ENCODE results near the gene CAMTA2. TPM values are rescaled to one million over a fixed set of nuclear protein-coding genes. Genes with fewer than 3 reads are reported as not detected.

CAMTA2 gene
- total RNA-seq, 4 donors from 2014 or later: 15.3 to 46.2 (median 22.5) TPM

DNA sequence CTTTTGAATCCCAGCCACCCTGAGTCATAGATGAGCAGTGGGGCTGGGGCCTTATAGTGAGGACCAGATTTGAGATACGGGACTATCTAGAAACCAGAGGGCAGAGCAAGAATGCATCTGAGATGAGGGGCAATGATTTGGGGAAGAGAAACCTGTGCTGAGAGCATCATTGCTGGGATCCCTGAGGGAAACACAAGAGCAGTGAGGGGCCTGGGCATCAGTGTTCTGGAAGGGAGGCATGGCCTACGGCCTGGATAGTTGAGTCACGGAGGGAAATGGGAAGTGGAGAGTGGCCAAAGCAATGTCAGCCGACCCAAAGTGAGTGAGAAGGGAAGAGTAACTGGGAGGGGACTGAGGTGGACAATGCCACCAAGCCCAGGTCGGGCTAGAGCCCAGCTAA lies 5.2 kb downstream of the CAMTA2 start:
- peaks cover 0 to 25% (median 9%) of the 10 kb centered on the region in 4 donors for H3K4me1 ChIP-seq
- H3K27me3 ChIP-seq: no peaks in the 10 kb centered on the region
- 43 to 56% methylated on average over 5 of the region's 5 CpGs for WGBS, 2 donors
- H3K27ac ChIP-seq: no peak overlapping the region
- no peak overlapping the region for H3K4me3 ChIP-seq
- TF ChIP-seq EP300 (IDR thresholded peaks at IDR 0.05): no peak
- no peak for TF ChIP-seq POLR2A (IDR thresholded peaks at IDR 0.05)
- TF ChIP-seq, protein P1, sequence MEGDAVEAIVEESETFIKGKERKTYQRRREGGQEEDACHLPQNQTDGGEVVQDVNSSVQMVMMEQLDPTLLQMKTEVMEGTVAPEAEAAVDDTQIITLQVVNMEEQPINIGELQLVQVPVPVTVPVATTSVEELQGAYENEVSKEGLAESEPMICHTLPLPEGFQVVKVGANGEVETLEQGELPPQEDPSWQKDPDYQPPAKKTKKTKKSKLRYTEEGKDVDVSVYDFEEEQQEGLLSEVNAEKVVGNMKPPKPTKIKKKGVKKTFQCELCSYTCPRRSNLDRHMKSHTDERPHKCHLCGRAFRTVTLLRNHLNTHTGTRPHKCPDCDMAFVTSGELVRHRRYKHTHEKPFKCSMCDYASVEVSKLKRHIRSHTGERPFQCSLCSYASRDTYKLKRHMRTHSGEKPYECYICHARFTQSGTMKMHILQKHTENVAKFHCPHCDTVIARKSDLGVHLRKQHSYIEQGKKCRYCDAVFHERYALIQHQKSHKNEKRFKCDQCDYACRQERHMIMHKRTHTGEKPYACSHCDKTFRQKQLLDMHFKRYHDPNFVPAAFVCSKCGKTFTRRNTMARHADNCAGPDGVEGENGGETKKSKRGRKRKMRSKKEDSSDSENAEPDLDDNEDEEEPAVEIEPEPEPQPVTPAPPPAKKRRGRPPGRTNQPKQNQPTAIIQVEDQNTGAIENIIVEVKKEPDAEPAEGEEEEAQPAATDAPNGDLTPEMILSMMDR (IDR thresholded peaks at IDR 0.05): no peak
- peaks cover 2 to 81% (median 16%) of the 10 kb centered on the region in 3 donors for H3K36me3 ChIP-seq
- H3K9me3 ChIP-seq: no peaks in the 10 kb centered on the region
- no peak for DNase-seq (ENCODE audit: low spot score in 2 of 2)

GRCh38 chr17:4980644-4981216 lies 6.7 kb downstream of the CAMTA2 start:
- 41 to 43% methylated on average over 6 of the region's 6 CpGs for WGBS, 2 donors

GRCh38 chr17:4978726-4979125 lies 8.7 kb downstream of the CAMTA2 start:
- no peak for TF ChIP-seq POLR2A (IDR thresholded peaks at IDR 0.05)
- TF ChIP-seq, protein P1 (IDR thresholded peaks at IDR 0.05): no peak
- TF ChIP-seq EP300 (IDR thresholded peaks at IDR 0.05): no peak
- Histone ChIP-seq H3K36me3 (peaks cover 5 to 94% (median 18%) of the 10 kb centered on the region in 3 donors), H3K27ac (no peak overlapping the region)

More at GRCh38 chr17:4980644-4981216, 6.7 kb downstream of the CAMTA2 start:
- TF ChIP-seq POLR2A (IDR thresholded peaks at IDR 0.05): no peak
- TF ChIP-seq EP300 (IDR thresholded peaks at IDR 0.05): no peak
- TF ChIP-seq, protein P1 (IDR thresholded peaks at IDR 0.05): peak; percentile 68 to 75 (median 73)
- Histone ChIP-seq H3K4me3 (no peak overlapping the region), H3K27ac (no peak overlapping the region), H3K36me3 (peaks cover 2 to 95% (median 16%) of the 10 kb centered on the region in 3 donors), H3K4me1 (peaks cover 0 to 12% (median 0%) of the 10 kb centered on the region in 4 donors), H3K27me3 (no peaks in the 10 kb centered on the region), H3K9me3 (no peaks in the 10 kb centered on the region)
- peak in 1 of 2 donors; percentile 71 for DNase-seq (ENCODE audit: low spot score in 2 of 2)

GRCh38 chr17:4974115-4974670 lies 13.3 kb downstream of the CAMTA2 start:
- DNase-seq (ENCODE audit: low spot score in 2 of 2): no peak
- no peak overlapping the region for H3K4me3 ChIP-seq
- no peaks in the 10 kb centered on the region for H3K9me3 ChIP-seq
- peaks cover 0 to 22% (median 4%) of the 10 kb centered on the region in 4 donors for H3K4me1 ChIP-seq
- peaks cover 5 to 96% (median 23%) of the 10 kb centered on the region in 3 donors for H3K36me3 ChIP-seq
- no peaks in the 10 kb centered on the region for H3K27me3 ChIP-seq
- WGBS, 2 donors: 81 to 85% methylated on average over 9 of the region's 9 CpGs
- TF ChIP-seq EP300 (IDR thresholded peaks at IDR 0.05) (no peak), POLR2A (IDR thresholded peaks at IDR 0.05) (no peak)
- TF ChIP-seq, protein P1 (IDR thresholded peaks at IDR 0.05): no peak
- peak overlapping the region in 1 of 4 donors; percentile 4 for H3K27ac ChIP-seq

More at GRCh38 chr17:4978726-4979125, 8.7 kb downstream of the CAMTA2 start:
- H3K27me3 ChIP-seq: no peaks in the 10 kb centered on the region
- DNase-seq (ENCODE audit: low spot score in 2 of 2): no peak
- H3K4me3 ChIP-seq: no peak overlapping the region
- peaks cover 0 to 12% (median 0%) of the 10 kb centered on the region in 4 donors for H3K4me1 ChIP-seq
- H3K9me3 ChIP-seq: no peaks in the 10 kb centered on the region

Measured in tibial nerve (tissue), 4 donors.